Retina (tissue), 1 donor: ENCODE data around the gene ADCY1.

Experiments used
- DNase-seq: peaks from one replicate; pipeline ENCODE4 v3.0.0-alpha.2; 2016

Gene ADCY1

DNA sequence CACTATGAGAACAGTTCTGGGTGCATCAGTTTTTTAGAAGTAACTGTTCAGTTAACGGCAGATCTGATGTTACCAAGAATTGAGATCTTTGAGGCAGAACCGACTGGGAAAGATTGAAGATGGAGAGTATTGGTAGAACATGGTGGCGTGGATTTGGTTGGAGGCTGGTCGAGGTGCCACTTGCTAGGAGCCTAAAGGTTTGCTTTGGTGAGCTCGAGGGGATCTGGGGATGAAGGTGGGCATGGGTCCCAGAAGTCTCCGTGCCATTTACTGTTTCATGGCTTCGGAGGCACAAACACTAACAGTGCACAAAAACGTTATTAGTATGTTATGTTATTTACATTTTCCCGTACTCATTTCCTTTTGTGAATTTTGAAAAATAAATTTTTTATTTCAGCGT is 81.4 kb downstream of the ADCY1 start:
- DNase-seq, result no peak

DNA sequence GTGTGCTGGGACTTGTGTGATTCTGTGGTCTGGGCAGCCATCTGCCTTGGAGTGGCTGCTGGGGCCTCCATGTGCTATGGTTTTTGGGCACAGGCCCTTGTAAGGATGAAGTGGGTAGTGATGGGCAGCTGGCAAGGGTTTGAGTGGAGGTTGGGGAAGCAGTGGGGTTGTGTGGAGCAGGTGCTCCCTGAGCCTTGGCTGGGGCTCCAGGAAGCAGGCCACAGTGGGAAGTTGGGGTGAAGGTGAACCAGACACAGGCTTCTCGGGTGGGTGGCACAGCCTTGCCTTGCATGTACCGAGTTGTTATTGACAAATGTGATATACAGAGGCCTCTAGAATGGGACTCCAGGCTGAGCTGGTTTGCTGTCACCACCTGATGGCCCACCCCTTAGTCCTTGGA is 82.3 kb downstream of the ADCY1 start:
- no peak for DNase-seq

DNA sequence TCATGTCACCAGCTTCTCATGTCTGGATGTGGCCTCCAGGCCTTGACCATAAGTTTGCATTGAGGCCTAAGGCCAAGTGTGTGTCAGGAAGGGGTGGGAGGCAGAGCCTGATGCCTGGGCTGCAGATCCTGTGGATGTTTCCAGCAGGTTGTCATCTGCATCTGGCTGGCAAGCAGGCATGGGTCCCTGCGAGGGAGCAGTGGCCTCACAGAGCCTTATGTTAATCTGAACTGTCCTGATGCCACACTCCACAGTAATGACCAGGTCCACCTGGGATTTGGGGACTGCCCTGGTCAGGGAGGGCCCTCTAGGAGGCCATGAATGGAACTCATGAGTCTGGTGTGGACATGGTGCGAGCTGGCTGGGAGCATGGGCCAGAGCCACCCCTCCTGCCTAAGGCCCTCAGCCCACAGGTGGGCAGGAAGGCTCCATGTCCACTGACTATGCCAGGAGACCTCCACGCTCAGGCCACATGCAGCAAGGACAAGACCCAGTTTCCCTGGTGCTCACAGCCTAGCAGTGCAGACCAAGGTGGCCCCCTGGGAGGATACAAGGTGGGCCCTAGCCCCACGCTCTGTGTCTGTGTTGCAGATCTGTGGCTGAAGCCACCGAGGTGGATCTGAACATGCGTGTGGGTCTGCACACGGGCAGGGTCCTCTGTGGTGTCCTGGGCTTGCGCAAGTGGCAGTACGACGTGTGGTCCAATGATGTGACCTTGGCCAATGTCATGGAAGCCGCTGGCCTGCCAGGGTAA is 83.1 kb downstream of the ADCY1 start:
- no peak for DNase-seq

DNA sequence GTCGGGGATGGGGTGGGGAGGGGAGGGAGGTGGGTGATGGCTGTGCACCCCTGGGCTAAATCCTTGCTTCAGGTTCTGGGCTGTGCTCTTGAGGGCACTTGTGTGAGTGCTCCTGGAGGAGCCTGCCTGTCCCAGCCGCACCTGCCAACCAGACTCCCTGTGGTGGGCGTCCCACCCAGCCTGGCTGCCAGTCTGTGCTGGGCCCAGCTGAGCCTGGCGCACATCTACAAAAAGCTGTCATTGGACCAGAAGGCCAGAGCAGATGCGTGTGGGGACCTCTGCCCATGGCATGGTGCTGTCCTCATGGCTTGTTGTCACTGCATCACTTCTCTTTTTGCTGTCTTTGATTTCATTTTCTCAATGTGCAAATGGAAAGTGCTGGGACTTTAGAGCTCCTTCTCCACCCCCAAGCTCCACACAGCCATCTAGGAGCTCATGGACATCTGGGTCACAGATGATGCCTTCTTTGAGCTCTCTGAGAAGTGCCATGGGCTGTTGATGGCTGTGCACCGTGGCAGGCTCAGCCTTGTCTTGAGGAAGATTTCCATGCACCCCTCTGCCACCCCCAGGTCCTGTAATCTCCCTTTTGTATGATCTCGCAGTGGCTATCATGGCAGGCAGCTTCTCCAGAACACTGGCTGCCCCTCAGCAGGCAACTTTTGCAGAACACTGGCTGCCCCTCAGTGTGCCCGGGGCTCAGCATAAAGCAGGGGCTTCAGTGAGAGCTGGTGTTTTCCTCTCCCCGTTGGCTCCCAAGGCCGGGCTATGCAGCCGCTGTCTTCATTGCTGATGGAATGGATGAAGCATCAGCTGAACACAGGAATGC is 83.9 kb downstream of the ADCY1 start:
- no peak for DNase-seq

DNA sequence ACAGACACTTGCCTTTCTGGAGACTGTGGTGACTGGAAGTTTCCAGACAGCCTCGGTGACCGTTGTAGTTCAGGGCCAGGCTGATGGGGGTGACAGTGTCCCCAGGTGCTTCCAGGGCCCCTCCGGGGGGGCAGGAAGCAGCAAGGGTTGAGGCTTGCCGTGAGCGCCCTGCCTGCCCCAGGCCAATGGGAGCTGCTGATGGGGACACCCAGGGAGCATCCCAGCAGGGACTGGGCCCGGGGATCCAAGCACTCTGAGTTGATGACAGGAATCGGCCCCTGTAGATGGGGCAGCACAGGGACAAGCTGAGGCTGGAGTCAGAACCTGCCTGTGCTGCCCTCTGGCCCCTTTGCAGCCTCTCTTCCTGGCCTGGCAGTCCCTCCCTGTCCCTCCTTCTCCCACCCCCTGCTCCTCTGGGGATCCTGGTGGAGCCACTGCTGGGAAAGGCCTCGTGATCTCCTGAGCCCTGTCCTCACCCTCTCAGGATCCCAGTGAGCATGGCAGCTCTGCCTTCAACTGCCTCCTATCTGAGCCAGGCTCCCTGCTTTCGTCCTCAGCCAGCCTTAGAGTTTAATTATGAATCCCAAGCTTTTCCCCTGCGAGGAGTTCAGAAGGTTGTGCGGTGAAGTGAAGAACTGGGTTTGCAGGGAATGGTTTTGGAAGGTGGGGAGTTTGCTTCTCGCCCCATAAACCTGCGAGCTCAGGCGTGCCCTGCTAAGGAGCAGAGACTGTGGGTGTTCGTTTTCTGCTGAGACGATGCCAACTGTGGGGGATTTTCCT is 84.7 kb downstream of the ADCY1 start:
- no peak for DNase-seq

DNA sequence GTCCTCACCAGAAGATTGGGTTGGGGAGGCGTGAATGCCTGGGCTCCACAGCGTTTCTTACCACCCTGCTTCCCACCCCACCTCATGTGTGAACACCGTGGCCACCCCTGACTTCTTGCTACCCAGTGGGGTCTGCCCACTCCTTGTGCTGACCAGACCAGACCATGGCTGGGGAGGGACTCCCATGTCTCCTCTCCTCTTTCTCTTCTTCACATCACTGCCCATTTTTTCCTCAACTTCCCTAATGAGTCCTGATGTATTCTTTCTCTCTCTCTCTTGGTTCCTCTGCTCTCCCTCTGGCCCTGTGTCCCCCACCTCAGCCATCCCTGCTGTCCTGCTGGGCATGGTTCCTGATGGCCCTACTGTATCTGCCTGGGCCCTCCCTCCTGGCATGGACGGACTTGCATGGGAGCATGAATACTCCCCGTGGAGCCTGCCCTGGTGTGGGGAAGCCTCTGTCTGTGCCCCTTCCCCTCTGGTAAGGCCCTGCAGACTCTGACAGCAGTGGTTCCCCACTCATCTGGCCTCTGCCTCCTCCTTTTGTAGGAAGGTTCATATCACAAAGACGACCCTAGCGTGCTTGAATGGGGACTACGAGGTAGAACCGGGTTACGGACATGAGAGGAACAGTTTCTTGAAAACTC is 85.5 kb downstream of the ADCY1 start:
- no peak for DNase-seq

DNA sequence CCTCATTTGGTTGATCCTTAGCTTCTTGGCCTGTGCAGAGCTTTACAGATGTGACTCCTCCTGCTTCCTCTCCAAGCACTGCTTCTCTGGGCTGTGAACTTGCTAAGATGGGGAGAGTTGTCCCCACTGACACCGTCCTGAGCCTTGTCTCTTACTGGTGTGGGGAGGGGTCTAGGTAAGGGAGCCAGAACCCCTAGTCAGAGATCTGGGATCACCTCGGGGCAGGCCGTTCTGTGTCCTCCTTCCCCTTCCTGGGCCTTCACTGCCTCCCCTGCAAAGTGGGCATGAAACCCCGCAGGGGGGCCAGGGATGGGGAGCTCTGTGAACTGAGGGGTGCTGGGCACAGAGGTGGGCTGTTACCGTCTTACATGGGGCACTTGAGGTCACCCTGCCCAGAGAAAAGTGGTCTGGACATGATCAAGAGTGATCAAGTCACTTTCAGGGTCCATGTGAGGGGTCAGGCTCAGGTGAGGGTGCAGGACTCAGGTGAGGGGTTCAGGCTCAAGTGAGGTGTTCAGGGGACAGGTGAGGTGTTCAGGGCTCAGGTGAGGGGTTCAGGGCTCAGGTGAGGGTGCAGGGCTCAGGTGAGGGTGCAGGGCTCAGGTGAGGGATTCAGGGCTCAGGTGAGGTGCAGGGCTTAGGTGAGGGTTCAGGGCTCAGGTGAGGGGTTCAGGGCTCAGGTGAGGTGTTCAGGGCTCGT is 86.2 kb downstream of the ADCY1 start:
- no peak for DNase-seq

DNA sequence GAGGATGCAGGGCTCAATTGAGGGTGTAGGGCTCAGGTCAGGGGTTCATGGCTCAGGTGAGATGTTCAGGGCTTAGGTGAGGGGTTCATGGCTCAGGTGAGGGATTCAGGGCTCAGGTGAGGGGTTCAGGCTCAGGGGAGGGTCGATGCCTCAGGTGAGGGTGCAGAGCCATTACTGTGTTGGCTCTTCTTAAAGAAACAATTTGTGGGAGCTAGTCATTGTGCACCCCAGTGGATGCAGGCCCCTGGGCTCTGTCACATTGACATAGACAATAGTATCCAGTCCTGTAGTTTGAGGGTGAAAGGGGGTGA is 86.7 kb downstream of the ADCY1 start:
- no peak for DNase-seq

DNA sequence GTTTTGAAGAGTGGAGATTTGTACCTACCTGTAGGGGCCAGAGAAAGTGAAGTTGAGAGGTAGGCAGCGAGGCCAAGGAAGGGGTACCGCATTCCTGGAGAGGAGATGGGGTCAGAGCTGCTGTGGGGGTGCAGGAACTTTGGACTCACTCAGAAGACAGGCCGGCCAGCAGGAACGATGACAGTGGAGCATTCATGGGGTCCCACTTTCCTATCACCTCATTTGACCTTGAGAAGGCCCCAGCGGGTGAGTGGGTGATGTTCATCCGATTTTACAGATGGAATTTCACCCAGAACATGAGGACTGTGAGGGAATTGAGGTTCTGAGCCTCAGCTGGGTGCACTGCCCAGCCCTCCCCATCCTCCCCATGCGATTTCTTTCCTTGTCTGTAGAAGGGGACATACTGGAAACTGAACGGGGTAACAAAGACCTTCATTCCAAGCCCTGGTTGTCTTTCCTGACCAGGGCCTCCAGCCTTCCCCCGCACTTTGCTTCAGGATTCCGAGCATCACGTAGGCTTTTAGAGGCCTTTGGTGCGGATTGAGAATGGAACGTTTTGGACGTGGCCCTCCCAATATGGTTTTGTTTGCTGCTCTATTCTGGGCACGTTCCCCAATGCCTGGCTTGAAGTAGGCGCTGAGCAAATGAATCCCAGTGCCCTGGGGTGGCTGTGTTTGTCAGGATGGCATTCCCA is 87.3 kb downstream of the ADCY1 start:
- DNase-seq, result no peak

DNA sequence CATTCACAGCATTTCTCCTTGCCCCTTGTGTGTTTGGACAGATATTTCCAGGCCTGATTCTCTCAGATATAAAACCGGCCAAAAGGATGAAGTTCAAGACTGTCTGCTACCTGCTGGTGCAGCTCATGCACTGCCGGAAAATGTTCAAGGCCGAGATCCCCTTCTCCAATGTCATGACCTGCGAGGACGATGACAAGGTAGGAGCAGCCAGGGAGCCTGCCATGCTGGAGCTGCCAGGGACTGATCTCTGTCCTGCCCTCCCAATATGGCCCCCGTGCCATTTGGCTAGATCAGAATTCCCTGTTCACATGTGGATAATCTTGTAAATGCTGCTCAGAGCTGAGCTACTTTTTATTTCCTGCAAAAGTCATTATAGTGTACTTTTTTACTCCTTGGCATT is 87.8 kb downstream of the ADCY1 start:
- no peak for DNase-seq

DNA sequence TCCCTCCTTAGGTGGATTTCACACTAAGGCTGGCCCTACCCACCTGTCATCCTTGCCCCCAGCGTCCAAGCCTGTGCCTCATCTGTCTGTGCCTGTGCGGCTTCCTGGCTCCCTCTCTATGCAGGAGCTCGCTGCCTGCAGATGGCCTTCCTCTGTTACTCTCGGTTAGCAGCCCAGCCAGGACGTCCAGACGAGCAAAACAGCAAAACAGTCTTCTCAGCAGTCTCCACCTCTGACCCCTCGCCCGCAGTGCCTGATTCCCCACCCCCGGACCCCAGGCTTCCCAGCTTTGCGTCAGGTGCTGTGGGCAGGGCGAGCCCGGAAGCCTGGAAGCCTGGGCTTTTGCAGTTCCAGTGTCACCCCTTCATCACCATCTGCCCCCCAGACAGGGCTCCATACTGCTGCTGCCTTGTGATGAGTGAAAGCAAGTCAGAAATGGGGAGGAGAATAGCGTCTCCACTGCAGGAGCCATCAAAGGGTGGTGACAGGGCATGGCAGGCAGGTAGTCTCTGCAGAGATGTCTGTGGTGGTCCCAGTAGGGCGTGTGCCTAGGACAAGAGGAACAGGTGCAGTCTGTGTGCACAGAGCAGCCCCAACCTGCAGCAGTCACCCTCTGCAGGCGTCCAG is 88.5 kb downstream of the ADCY1 start:
- no peak for DNase-seq

DNA sequence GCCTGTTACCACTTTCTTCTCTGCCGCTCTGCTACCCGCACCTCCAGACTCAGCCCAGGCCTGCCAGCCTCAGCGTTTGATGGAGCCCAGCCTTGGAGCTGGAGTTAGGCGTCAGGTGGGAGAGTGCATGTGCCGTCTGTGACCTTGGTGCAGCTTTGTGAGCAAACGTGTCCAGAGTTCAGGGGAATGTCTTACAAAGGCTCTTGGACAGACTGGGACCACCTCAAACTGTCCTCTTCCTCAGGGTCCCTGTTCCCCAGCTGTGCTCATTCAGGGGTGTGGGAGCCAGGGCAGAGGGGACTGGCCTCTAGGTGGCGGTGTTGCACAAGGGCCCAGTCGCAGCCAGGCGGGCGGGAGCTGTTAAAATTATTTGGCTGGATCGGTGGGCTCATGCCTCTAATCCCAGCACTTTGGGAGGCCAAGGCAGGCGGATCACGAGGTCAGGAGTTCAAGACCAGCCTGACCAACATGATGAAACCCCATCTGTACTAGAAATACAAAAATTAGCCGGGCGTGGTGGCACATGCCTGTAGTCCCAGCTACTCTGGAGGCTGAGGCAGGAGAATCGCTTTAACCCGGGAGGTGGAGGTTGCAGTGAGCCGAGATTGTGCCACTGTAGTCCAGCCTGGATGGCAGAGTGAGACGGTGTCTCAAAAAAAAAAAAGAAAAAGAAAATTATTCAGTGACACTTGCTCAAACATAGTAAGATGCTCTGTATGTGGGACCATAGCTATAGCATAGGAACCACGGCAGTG is 89.2 kb downstream of the ADCY1 start:
- DNase-seq, result no peak

DNA sequence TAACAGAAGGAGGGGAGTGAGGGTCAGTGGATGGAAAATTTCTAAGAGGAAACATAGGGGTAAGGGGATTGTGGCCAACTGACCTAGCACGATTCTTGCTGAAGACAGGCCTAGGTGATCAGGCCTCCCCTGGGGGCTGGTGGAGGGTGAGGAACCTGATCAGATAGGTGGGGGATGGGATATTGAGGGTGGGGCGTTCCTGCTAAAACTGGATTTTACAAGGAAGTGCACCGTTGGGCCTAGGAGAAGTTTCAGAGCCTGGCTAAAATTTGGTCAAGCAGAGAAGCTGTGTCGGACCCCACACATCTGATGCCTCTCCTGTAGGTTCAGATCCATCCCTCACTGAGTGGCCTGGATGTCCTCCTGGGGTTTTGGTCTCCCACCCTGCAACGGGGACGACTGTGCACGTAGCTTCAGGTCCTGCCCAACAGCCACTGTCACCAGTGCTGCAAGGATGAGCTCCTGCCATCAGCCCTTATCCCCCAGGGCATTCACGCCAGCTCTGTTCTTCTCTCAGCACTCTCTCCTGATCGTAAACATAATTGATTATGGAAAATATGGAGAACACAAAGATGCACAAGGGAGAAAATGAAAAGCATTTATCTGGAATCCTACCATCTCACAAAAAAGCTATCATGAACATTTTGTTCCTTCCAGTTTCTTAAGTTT is 89.9 kb downstream of the ADCY1 start:
- DNase-seq, result no peak

DNA sequence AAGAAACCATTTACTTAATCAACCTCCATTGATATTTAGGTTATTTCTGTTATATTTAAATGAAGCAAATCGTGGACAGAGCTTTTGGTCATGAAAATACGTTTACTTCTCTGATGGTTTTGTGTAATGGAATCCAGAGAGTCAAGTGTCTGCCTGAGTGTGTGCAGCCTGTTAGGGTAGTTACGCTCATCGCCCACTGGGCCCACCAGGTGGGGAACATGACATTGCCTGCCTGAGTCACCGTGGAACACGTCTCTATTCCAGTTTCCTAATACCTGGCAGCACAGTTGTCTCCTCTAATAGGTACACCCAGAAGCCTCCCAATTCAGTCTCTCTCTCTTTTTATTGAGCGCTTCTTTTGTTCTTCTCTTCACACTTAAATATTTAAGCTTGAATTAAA is 91.0 kb downstream of the ADCY1 start:
- no peak for DNase-seq

DNA sequence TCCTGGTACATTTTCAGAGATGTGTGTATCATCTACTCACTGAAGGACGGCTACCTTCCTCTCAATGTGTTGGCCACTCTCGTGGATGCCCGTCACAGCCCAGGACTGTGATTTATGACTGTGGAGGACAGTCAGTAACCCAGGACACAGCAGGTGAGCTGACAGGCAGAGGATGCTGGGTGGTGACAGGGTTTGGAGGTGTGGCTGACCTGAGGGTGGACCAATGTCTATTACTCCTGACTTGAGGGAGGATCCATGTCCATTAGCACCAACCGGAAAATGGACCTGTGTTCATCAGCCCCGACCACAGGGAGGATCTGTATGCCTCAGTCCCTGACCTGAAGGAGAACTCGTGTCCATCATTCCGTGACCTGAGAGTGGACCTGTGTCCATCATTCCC is 96.1 kb downstream of the ADCY1 start:
- no peak for DNase-seq

DNA sequence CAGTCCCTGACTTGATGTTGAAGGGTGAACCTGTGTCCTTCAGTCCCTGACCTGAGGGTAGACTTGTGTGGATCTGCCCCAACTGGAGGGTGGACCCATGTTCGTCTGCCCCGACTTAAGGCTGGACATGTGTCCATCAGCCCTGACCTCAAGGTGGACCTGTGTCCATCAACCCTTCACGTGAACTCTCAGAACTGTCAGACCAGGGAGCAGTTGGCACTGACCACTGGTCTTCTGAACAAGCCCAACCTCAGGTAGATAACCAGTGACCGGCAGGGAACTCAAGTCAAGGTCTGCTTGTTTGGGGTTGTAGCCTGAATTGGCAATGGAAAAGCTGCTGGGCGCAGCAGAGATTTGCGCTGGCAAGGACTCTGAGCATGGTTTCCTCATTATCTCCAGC is 96.5 kb downstream of the ADCY1 start:
- DNase-seq, result no peak

DNA sequence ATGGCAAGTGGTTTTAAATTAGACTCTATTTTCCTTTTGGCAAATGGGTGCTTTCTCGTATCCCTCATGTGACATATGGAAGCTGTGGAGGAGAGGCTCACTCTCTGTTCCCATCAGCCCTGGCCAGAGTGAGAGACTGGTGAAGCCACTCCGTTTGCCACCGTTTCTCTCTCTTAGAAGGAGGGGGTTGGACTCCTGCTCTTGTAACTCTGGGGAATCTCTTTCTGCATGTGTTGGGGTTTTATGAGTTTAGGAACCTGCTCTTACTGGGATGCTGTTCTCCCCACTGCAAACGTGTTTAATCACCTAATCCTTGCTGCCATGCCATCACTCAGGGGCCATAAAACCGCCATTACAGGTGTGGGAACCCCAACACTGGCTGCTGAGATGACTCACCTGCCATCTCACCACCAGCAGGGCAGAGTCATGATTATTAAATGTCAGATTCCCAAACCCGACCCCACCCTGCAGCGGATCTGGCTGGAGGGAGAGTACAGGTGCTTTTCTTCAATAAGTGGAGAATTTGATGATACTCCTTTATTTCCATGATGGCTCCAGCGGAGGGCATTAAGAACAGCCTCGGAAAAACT is 103.2 kb downstream of the ADCY1 start:
- DNase-seq, result no peak

DNA sequence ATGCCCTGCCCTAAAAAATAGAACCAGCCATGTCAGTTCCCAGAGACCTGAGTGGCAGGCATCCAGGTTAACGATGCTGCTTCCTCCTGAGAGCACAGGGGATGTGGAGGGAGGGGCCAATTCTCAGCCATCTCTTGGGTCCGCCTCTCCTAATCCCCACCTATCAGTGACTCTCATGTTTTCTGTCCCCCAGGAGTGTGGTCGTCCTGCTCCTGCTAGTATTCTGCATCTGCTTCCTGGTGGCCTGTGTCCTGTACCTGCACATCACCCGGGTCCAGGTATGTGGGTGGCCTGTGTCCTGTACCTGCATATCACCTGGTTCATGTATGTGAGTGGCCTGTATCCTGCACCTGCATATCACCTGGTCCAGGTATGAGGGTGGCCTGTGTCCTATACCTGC is 105.3 kb downstream of the ADCY1 start:
- no peak for DNase-seq

DNA sequence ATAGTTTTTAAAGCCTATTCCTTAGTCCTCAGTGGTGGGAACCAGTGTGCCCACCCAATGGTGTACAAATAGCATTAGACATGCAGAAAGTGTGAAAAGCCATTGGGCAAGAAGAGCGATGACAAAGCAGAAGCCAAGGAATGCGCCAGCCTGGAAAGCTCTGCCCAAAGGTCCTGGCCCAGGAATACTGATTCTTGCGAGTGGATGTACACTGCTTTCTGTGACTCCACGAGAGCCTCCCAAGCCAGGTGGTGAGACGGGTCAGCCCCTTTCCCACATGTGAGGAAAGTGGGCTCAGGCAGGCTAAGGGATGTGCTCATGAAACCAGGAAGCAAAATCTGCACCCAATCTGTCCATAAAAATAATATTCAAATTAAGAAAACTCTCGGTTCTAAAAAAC is 106.6 kb downstream of the ADCY1 start:
- no peak for DNase-seq
